CD4-positive, alpha-beta T cell treated with Interleukin-4 for 4 hours (primary cell): ENCODE measurements around the gene IL7R.
"Not testable (repeated sequence)": the region's sequence is repeated elsewhere in the genome, so short reads cannot be mapped to it uniquely, and the experiment has no call there.

Source experiments
- DNase-seq: peaks from one replicate; pipeline ENCODE4 v3.0.0-alpha.2; 2020

The IL7R gene

GRCh38 chr5:35878079-35878478, 21.4 kb downstream of the IL7R start:
- no peak for DNase-seq

GRCh38 chr5:35879096-35879495, 22.4 kb downstream of the IL7R start:
- no peak for DNase-seq

- DNase-seq: no peak
Observed at GRCh38 chr5:35879649-35880048, 23.0 kb downstream of the IL7R start.

GRCh38 chr5:35880156-35880555, 23.5 kb downstream of the IL7R start:
- no peak for DNase-seq

GRCh38 chr5:35881758-35882157, 25.1 kb downstream of the IL7R start:
- DNase-seq: no peak

- DNase-seq: peak; percentile 46
Observed at GRCh38 chr5:35884191-35884769, 27.6 kb downstream of the IL7R start.

- DNase-seq: no peak
Observed at GRCh38 chr5:35884773-35885172, 28.1 kb downstream of the IL7R start.

- no peak for DNase-seq
Observed at GRCh38 chr5:35886381-35886780, 29.7 kb downstream of the IL7R start.

- no peak for DNase-seq
Observed at GRCh38 chr5:35887321-35888100, 30.8 kb downstream of the IL7R start.

- no peak for DNase-seq
Observed at GRCh38 chr5:35890021-35891020, 33.6 kb downstream of the IL7R start.

GRCh38 chr5:35892799-35893198, 36.1 kb downstream of the IL7R start:
- not testable (repeated sequence) for DNase-seq

GRCh38 chr5:35894131-35894530, 37.4 kb downstream of the IL7R start:
- no peak for DNase-seq

GRCh38 chr5:35898952-35899660, 42.4 kb downstream of the IL7R start:
- DNase-seq: no peak

GRCh38 chr5:35899800-35900199, 43.1 kb downstream of the IL7R start:
- DNase-seq: no peak

- no peak for DNase-seq
Observed at GRCh38 chr5:35900972-35901695, 44.4 kb downstream of the IL7R start.

- peak; percentile 63 for DNase-seq
Observed at GRCh38 chr5:35902046-35902672, 45.5 kb downstream of the IL7R start.

GRCh38 chr5:35903631-35904203, 47.0 kb downstream of the IL7R start:
- DNase-seq: no peak

GRCh38 chr5:35904443-35905132, 47.9 kb downstream of the IL7R start:
- DNase-seq: no peak

GRCh38 chr5:35908228-35908627, 51.5 kb downstream of the IL7R start:
- no peak for DNase-seq

GRCh38 chr5:35908814-35909213, 52.1 kb downstream of the IL7R start:
- no peak for DNase-seq

- no peak for DNase-seq
Observed at GRCh38 chr5:35919191-35919590, 62.5 kb downstream of the IL7R start.
